ENCODE results near the gene ABCA13. TPM values are rescaled to one million over a fixed set of nuclear protein-coding genes. Genes with fewer than 3 reads are reported as not detected.

The ABCA13 gene
- total RNA-seq, 1 experiment from 2014 or later, result not detected

DNA sequence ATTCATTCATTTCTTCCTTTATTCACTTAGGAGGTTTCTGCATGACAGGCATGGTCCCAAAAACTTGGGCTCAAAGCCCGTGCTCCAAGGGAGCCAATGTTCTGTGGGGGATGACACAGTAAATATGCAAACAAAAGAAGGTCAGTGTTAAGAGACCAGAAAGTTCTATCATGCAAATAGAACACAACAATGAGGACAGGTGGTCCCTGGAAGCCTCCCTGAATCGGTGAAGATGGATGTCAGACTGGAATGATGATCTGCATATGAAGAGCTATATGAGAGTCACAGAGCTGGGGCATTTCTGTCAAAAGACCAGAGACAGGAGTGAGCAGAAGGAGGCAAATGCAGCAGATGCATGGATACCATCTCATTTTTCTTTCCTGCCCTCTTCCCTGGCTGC, 129.0 kb downstream of the ABCA13 start:
- intact Hi-C loops (cut with micrococcal nuclease), result no loop called here
- BruUV-seq (replicated peaks), result no TSS peak
- no peak overlapping the region for H3K4me3 ChIP-seq (replicated peaks in 1 of 2; ENCODE audit: low read depth in 1 of 2, low read length in 2 of 2)
- no peak overlapping the region for H3K27ac ChIP-seq (ENCODE audit: low read depth, low read length)
- ChIA-PET RAD21 (ENCODE audit: low non-redundant PET in 1 of 2, low total read pairs in 2 of 2, uncharacterized antibody in 2 of 2, unreplicated experiment in 2 of 2) (no interaction called here), CTCF (no interaction called here), POLR2A (no interaction called here)
- DNase-seq (ENCODE audit: low read depth, low spot score) (no peak), ATAC-seq (no peak)
- H3K27me3 ChIP-seq (ENCODE audit: insufficient read depth, low read length), result no peaks in the 10 kb centered on the region
- H3K4me2 ChIP-seq (ENCODE audit: low read length), result no peak overlapping the region
- H3K79me2 ChIP-seq (ENCODE audit: insufficient read depth, low read length), result no peaks in the 10 kb centered on the region
- no peaks in the 10 kb centered on the region for H3K36me3 ChIP-seq (ENCODE audit: control insufficient read depth in 1 of 2, insufficient read depth in 2 of 2, low read length in 2 of 2)
- no peaks in the 10 kb centered on the region for H4K20me1 ChIP-seq (ENCODE audit: insufficient read depth)
- H2AFZ ChIP-seq (ENCODE audit: low read depth, low read length, poor library complexity, severe bottlenecking), result no peak overlapping the region
- H3K4me1 ChIP-seq (ENCODE audit: control insufficient read depth in 1 of 2, insufficient read depth in 2 of 2, low read length in 2 of 2), result no peaks in the 10 kb centered on the region
- H3K9me3 ChIP-seq (ENCODE audit: control insufficient read depth in 1 of 2, insufficient read depth in 1 of 2, low read depth in 1 of 2, low read length in 2 of 2), result no peaks in the 10 kb centered on the region
- H3K9me2 ChIP-seq (ENCODE audit: insufficient read depth), result no peaks in the 10 kb centered on the region
- TF ChIP-seq POLR2AphosphoS5 (IDR thresholded peaks at IDR 0.05; ENCODE audit: low read depth, low read length) (no peak), SIN3A (IDR thresholded peaks at IDR 0.05; ENCODE audit: low read depth) (no peak), REST (IDR thresholded peaks at IDR 0.05; ENCODE audit: low read depth) (no peak), FOSL1 (IDR thresholded peaks at IDR 0.05; ENCODE audit: low read depth) (no peak), JUND (IDR thresholded peaks at IDR 0.05) (no peak), CTCF (IDR thresholded peaks at IDR 0.05 in 2 of 3, conservative IDR thresholded peaks at IDR 0.05 in 1 of 3; ENCODE audit: borderline replicate concordance in 1 of 3, insufficient read depth in 1 of 3, low read depth in 2 of 3, low read length in 2 of 3) (no peak), EGR1 (IDR thresholded peaks at IDR 0.05; ENCODE audit: low read depth) (no peak), YY1 (IDR thresholded peaks at IDR 0.05; ENCODE audit: extremely low read depth, insufficient replicate concordance, low read depth, low read length) (no peak), TCF7L2 (IDR thresholded peaks at IDR 0.05; ENCODE audit: borderline replicate concordance, extremely low read depth, insufficient read depth, insufficient read length) (no peak), SP1 (IDR thresholded peaks at IDR 0.05; ENCODE audit: low read depth) (no peak), ELF1 (IDR thresholded peaks at IDR 0.05; ENCODE audit: borderline replicate concordance, low read depth) (no peak)
- TF ChIP-seq, protein P1, sequence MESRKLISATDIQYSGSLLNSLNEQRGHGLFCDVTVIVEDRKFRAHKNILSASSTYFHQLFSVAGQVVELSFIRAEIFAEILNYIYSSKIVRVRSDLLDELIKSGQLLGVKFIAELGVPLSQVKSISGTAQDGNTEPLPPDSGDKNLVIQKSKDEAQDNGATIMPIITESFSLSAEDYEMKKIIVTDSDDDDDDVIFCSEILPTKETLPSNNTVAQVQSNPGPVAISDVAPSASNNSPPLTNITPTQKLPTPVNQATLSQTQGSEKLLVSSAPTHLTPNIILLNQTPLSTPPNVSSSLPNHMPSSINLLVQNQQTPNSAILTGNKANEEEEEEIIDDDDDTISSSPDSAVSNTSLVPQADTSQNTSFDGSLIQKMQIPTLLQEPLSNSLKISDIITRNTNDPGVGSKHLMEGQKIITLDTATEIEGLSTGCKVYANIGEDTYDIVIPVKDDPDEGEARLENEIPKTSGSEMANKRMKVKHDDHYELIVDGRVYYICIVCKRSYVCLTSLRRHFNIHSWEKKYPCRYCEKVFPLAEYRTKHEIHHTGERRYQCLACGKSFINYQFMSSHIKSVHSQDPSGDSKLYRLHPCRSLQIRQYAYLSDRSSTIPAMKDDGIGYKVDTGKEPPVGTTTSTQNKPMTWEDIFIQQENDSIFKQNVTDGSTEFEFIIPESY (IDR thresholded peaks at IDR 0.05; ENCODE audit: extremely low read depth, insufficient replicate concordance, low read length), result no peak
- no peak overlapping the region for H3K9ac ChIP-seq (ENCODE audit: low read length)
